GM18858 (cell line): Measurements from ENCODE around the gene HTR2A.

Experiments
- ATAC-seq: cut with Tn5 transposase; IDR thresholded peaks from one replicate; pipeline ENCODE4 v1.9.1; 2021; ENCODE audit not compliant: unreplicated experiment

Gene HTR2A

DNA sequence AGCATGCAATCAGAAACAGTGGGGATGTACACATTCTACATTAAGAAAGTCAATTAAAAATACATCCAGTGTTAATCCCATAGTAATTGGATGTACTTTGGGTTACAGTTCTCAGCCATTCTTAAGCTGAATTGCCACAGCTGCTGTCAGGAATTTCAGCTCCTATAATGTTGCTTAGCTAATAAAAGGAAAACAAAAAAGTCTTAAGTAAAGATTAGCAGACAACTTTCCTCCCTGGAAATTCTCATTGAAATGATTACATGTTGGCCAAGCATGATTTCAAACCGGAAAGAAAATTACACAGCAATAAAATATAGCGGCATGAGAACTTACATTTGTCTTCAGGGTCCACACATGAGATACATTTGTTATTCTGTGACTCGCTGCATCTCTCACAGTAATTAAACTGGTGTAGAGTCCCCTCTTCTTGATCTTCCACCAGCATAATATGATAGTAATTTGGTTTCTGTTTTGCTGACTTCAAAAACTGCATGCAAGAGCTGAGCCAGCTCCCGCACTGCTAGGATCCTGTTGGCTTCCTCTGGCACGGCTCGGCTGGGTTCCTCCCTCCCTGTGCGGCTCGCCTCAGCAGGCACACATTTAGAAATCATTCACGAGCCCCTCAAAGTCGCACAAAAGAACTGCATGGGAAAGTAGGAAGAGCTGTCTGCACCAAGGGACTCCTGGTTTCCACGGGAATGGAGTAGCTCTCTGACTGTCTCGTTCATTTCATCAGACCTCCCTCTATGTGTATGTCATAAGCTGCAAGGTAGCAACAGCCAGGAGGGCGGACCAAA lies at the start of gene HTR2A:
HTR2A (minus strand) TSS at position 713 of the 797 bp plus-strand sequence. CDS start 1,147 bp downstream, outside the sequence.
- ATAC-seq: no peak

DNA sequence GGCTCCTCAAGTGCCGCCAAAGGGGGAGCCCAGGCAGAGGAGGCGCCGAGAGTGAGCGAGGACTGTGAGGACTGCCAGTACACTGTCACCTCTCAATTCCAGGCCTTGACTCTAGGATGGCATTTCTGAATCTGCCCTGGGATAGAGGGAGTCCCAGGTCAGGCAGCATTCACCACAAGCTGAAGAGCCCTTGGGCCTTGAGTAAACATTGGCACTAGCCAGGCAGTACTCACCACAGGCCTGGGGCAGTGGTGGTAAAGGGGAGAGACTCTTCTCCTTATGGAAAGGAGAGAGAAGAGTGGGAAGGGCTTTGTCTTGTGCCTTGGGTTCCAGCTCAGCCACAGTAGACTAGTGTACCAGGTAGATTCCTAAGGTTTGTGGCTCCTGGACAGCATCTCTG lies 39.7 kb upstream of the HTR2A start:
- ATAC-seq: no peak

DNA sequence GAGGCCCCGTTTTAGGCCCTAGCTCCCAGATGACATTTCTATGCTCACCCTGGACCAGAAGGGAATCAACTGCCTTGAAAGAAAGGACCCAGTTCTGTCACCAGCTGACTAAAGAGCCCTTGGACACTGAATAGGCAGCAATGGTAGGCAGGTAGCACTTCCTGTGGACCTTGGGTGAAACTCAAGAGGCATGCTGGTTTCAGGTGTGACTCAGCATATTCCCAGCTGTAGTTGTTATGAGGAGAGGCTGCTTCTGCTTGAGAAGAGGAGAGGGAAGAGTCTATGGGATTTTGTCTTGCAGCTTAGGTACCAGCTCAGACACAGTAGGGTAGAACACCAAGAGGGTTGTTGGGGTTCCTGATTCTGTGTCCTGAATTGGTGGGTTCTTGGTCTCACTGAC lies 37.9 kb upstream of the HTR2A start:
- ATAC-seq: no peak

DNA sequence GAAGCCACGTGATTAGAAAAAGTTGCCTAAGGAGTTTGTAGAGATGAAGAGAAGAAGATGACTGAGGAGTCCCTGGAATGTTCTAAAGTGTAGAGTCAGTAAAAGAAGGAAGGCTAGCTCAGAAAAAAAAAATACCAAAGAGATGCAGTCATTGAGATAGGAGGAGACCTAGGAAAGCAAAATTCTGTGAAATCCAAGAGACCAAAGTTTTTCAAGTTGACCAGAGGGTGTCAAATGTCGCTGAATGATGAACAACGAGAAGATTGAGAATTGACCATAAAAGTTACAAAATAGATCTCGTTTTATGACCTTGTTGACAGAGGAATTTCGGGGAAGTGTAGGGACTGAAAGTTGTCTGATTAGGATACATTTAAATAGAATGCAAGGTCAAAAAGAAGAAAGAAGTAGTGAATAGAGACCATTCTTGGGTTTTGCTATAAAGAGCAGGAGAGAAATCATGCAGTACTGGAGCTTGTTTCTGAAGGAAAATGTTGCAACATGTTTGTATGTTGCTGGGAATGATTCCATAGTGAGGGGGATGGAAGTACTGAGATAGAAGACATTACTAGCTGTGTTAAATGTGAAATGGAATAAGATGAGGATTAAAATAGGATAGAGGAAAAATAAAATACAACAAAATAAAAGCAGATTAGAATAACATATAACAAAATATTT lies 30.2 kb upstream of the HTR2A start:
- no peak for ATAC-seq

GRCh38 chr13:46925486-46925885 lies 28.6 kb upstream of the HTR2A start:
- no peak for ATAC-seq

- ATAC-seq: no peak
Measured at GRCh38 chr13:46914341-46914740, 17.5 kb upstream of the HTR2A start.

DNA sequence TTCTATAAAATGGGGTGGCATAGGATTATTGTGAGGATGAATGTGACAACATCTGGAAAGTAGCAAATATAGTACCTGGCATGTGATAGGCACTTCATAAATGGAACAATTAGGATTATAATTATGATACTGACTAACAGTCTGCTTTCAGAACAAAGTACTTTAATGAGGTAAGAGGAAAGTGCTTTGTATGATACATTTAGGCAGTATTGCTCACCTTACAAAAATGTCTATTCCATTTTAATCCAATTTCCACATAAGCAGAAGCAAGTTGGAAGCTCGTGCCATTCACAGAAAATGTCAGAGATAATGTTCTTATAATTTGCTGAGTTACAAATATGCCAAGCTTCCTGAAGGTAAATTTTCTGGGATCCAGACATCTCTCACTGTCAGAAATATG lies 16.9 kb upstream of the HTR2A start:
- ATAC-seq: no peak

DNA sequence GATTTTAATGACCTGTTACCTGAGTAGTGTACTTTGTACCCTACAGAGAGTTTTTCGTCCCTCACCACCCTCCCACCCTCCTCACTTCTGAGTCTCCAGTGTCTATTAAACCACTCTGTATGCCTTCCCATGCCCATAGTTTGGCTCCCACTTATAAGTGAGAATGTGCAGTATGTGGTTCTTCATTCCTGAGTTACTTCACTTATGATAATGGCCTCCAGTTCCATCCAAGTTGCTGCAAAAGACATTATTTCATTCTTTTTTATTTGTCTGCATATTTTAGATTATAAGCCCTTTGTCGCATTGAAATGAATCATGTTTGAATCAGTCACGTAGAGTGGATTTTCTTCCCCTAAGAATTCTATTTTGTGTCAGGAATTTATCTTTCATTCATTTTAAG lies 12.2 kb upstream of the HTR2A start:
- ATAC-seq: no peak

DNA sequence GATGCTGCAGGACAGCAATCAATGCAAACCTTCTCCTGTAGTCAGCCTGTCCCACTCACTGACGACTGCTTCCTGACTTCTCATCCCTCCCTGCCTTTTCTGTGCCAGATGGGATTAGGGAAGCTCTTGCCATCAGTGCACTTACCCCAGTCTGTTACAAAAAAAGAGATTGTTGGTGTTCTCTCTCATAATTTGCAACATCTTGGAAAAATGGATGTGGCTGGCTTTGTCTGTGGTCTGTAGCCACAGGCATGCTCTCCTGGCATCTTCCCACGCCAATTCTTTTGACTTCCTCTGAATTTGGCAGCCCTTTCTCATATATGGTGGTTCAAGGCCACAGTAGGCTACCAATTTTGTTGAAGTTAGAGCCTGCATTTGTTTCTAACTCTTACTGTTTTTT lies 11.6 kb upstream of the HTR2A start:
- ATAC-seq: no peak

DNA sequence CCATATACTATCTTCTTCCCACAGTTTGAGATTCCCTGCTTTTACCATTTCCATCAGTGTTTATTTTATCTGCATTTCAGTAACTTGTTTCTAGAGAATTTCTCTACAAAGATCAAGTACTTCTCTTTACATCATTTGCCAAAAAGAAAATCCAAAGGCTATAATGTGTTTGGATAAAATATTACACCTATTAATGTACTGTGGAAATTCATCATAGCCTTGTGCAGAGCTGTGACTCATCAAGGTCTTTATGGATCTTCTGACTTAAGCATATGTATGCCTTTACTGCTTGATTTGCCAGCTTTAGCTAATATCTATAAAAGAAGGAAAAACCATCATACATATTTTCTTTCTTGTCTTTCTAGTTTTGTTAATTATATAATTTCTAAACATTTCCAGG lies 9.6 kb upstream of the HTR2A start:
- no peak for ATAC-seq

- no peak for ATAC-seq
Measured at GRCh38 chr13:46905249-46905648, 8.4 kb upstream of the HTR2A start.

DNA sequence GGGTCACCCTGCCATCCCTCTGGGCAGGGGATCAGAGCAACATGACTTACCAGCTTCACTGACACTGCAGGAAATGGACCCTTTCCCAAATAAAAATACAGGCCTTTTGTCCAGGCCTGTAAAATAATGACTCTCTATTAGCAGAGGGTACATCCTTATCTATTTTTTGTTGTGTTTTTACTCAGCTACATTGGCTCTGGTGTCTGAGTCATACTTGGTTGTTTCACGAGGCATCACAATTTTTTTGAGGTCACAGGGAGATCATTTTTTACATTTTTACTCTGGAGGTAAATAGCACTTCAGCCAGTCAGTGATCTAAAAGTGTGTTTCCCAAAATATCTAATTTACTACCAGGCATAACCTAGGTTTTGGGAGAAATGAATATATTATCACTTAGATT lies 6.9 kb upstream of the HTR2A start:
- ATAC-seq: no peak

DNA sequence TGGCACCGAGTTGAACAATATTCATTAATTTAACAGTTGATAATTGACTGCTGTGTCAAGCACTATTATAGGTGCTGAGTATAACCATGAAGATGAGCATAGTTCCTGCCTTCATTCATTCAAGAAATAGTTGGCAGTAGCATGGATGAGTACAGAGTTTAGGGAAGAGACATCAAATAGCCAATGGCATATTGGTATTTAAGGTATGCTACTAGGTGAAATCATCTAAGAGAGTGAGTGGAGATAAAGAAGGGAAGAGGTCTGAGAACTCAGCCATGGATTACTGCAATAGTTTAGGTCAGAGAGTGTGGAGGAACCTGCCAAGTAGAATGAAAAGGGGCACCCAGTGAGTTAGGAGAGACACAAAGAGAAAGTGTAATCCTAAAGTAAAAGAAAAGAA lies 4.9 kb upstream of the HTR2A start:
- ATAC-seq: no peak

- no peak for ATAC-seq
Measured at GRCh38 chr13:46899801-46900200, 2.9 kb upstream of the HTR2A start.

GRCh38 chr13:46895381-46895780 lies 1.5 kb downstream of the HTR2A start:
- ATAC-seq: no peak

- no peak for ATAC-seq
Measured at GRCh38 chr13:46894568-46894967, 2.3 kb downstream of the HTR2A start.

- ATAC-seq: no peak
Measured at GRCh38 chr13:46893798-46894560, 2.9 kb downstream of the HTR2A start.

DNA sequence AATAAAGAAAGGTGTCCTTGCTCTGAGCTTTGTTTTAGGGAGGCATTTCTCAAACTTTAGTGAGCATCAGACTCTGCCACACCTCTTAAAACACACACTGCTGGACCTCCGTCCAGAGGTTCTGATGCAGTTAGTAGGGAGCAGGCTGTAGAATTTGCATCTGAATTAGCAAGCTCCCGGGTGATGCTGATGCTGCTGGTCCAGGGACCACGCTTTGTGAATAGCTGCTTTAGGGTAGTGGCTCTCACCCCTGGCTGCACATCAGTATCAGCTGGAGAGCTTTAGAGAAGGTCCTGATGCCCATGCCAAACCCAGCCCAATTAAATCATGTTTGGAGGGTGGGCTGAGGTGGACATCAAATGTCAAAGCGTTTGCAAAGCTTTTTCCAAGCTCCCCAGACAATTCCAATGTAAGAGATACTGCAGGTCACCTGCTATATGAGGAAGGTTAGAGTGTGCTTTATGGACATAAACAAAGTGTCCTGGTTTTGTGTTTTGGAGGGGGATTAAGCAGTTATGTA lies 3.6 kb downstream of the HTR2A start:
- no peak for ATAC-seq

DNA sequence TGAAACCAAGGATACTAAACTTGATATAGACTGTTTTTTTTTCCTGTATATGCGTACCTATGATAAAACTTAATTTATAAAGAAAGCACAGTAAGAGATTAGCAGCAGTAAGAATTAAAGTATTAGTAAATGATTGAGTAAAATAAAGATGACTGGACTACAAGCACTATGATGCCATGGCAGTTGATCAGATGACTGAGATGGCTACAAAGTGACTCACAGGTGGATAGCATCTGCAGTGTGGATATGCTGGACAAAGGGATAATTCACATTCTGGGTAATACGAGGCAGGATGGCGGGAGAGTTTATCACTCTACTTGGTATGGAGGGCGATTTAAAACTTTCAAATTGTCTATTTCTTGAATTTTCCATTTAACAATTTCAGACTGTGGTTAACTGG lies 11.8 kb downstream of the HTR2A start:
- no peak for ATAC-seq

GRCh38 chr13:46884531-46884930 lies 12.3 kb downstream of the HTR2A start:
- no peak for ATAC-seq

GRCh38 chr13:46881621-46882020 lies 15.2 kb downstream of the HTR2A start:
- ATAC-seq: no peak

GRCh38 chr13:46874006-46874405 lies 22.8 kb downstream of the HTR2A start:
- ATAC-seq: no peak
